Activated CD8-positive, alpha-beta T cell treated with anti-CD3 and anti-CD28 coated beads for 36 hours (primary cell): ENCODE measurements around the gene GPATCH8. TPM values are rescaled to one million over a fixed set of nuclear protein-coding genes. Genes with fewer than 3 reads are reported as not detected.

ENCODE experiments used
- ATAC-seq: fragments of 200-7000 bp; cut with Tn5 transposase; one replicate; pipeline ENCODE4 v1.10.0; 2021; ENCODE audit warnings: mild to moderate bottlenecking, moderate library complexity
- CTCF ChIA-PET: fragments of 350-600 bp; sonication (Branson Sonifier 250); formaldehyde crosslinking; loops from one replicate; lab custom pipeline; 2021; ENCODE audit warnings: antibody characterized with exemption; lab: Charles Lee
- POLR2A ChIA-PET: fragments of 350-600 bp; sonication (Branson Sonifier 250); formaldehyde crosslinking; loops from one replicate; lab custom pipeline; 2021; ENCODE audit warnings: antibody characterized with exemption; lab: Charles Lee
- DNase-seq: peaks from one replicate; pipeline ENCODE4 v3.0.0-alpha.2; 2020
- H3K27ac Mint-ChIP-seq: one replicate; pipeline ENCODE4 v1.8.0; 2021; ENCODE audit warnings: mild to moderate bottlenecking, mixed read lengths
- H3K27me3 Mint-ChIP-seq: one replicate; pipeline ENCODE4 v1.8.0; 2021; ENCODE audit warnings: mixed read lengths
- H3K36me3 Mint-ChIP-seq: one replicate; pipeline ENCODE4 v1.8.0; 2021; ENCODE audit warnings: low read depth, mixed read lengths
- H3K4me1 Mint-ChIP-seq: one replicate; pipeline ENCODE4 v1.8.0; 2021; ENCODE audit warnings: low read depth, mixed read lengths
- H3K4me3 Mint-ChIP-seq: one replicate; pipeline ENCODE4 v1.8.0; 2021; ENCODE audit warnings: mild to moderate bottlenecking, moderate library complexity, mixed read lengths
- H3K9me3 Mint-ChIP-seq: one replicate; pipeline ENCODE4 v1.8.0; 2021; ENCODE audit warnings: mixed read lengths
- CTCF ChIP-seq: fragments of 200-600 bp; IDR thresholded peaks from one replicate; pipeline ENCODE4 v1.8.0; 2022; ENCODE audit warnings: antibody characterized with exemption, mild to moderate bottlenecking
- intact Hi-C: fragments of 100-400 bp; cut with micrococcal nuclease; formaldehyde crosslinking; loops from one replicate; pipeline ENCODE4 v1.10.0; 2022
- total RNA-seq, 2 experiments: library from RNA; stranded (reverse); gene quantifications; one replicate each; pipeline ENCODE4 v1.2.3, GENCODE V29; 2021

Gene GPATCH8
- total RNA-seq, 2 experiments from 2014 or later = 34.0 to 36.8 TPM

- ChIA-PET POLR2A (no interaction called here), CTCF (no interaction called here)
- H3K4me1 Mint-ChIP-seq = peaks cover 11% of the 10 kb centered on the region
- no peak overlapping the region for H3K4me3 Mint-ChIP-seq
- DNase-seq = no peak
- TF ChIP-seq CTCF = no peak
- intact Hi-C loops = no loop called here
- no peaks in the 10 kb centered on the region for H3K27me3 Mint-ChIP-seq
- no peak for ATAC-seq
- peaks cover 2% of the 10 kb centered on the region for H3K36me3 Mint-ChIP-seq
- H3K27ac Mint-ChIP-seq = no peak overlapping the region
- no peaks in the 10 kb centered on the region for H3K9me3 Mint-ChIP-seq
Measured at GRCh38 chr17:44451832-44452231, 51.4 kb downstream of the GPATCH8 start.

DNA sequence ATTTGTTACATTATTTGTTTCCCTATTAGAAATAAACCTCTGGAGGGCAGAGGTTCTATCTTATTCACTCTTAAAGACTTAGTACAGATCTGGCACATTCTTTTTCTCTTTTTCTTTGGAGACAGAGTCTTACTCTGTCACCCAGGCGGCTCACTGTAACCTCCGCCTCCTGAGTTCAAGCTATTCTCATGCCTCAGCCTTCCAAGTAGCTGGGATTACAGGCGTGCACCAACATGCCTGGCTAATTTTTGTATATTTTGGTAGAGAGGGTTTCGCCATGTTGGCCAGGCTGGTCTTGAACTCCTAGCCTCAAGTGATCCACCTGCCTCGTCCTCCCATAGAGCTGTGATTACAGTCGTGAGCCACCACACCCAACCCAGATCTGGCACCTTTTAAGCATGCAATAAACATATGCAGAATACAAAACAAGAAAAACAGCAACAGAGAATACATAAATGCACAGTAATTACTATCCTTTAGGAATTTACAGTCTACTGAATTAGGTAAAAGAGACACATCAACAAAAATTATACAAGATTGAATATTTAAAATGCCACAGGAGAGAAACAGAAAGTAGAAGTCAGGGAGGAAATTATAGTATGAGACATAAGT is 52.1 kb downstream of the GPATCH8 start:
- POLR2A ChIA-PET = interaction anchor here (0.6 kb wide), 1 partner anchor 10 kb away, joined by 3 read pairs; no protein-coding TSS in a partner anchor

DNA sequence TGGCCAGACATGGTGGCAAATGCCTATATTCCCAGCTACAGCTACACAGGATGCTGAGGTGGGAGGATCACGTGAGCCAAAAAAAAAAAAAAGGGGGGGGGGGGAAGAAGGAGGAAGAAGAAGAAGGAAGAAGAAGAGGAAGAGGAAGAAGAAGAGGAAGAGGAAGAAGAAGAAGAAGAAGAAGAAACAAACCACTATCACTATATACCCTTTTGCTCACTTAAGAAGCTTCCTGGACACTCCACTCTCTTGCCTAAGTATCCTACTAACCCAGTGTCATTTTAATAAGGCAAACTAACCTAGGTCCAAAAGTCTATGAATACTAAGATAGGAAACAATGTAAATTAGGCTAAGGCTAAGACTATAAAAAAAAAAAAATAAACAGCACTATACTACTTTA is 54.8 kb downstream of the GPATCH8 start:
- DNase-seq (no peak), ATAC-seq (no peak)
- intact Hi-C loops = no loop called here
- no peak overlapping the region for H3K4me3 Mint-ChIP-seq
- H3K9me3 Mint-ChIP-seq = no peaks in the 10 kb centered on the region
- H3K36me3 Mint-ChIP-seq = peaks cover 4% of the 10 kb centered on the region
- ChIA-PET CTCF (interaction anchor here (1.0 to 1.4 kb wide), 2 partner anchors 10 to 455 kb away, joined by 3 to 4 read pairs; no protein-coding TSS in a partner anchor), POLR2A (no interaction called here)
- no peak for TF ChIP-seq CTCF
- H3K27ac Mint-ChIP-seq = no peak overlapping the region
- H3K27me3 Mint-ChIP-seq = no peaks in the 10 kb centered on the region
- peaks cover 28% of the 10 kb centered on the region for H3K4me1 Mint-ChIP-seq

More for the DNA sequence above, 52.1 kb downstream of the GPATCH8 start:
- no peak for TF ChIP-seq CTCF
- intact Hi-C loops = no loop called here
- peaks cover 2% of the 10 kb centered on the region for H3K36me3 Mint-ChIP-seq
- ATAC-seq (no peak), DNase-seq (no peak)
- H3K27ac Mint-ChIP-seq = no peak overlapping the region
- no peak overlapping the region for H3K4me3 Mint-ChIP-seq
- H3K9me3 Mint-ChIP-seq = no peaks in the 10 kb centered on the region
- peaks cover 16% of the 10 kb centered on the region for H3K4me1 Mint-ChIP-seq
- CTCF ChIA-PET = no interaction called here
- H3K27me3 Mint-ChIP-seq = no peaks in the 10 kb centered on the region

- intact Hi-C loops = no loop called here
- POLR2A ChIA-PET = no interaction called here
Measured at GRCh38 chr17:44444735-44445105, 58.5 kb downstream of the GPATCH8 start.

More at GRCh38 chr17:44444735-44445105, 58.5 kb downstream of the GPATCH8 start:
- Mint-ChIP-seq H3K4me1 (peaks cover 25% of the 10 kb centered on the region), H3K9me3 (no peaks in the 10 kb centered on the region), H3K27me3 (no peaks in the 10 kb centered on the region), H3K27ac (no peak overlapping the region), H3K4me3 (no peak overlapping the region), H3K36me3 (peaks cover 2% of the 10 kb centered on the region)
- DNase-seq = no peak
- CTCF ChIA-PET = no interaction called here
- TF ChIP-seq CTCF = no peak
- no peak for ATAC-seq
